H9 (cell line): ENCODE data around the gene CARD11. TPM values are rescaled to one million over a fixed set of nuclear protein-coding genes. Genes with fewer than 3 reads are reported as not detected.

ENCODE experiments used
- DNase-seq: peaks from one replicate; pipeline ENCODE4 v3.0.0-alpha.2; 2017
- H2AFZ ChIP-seq: one replicate; pipeline ENCODE4 v1.6.1; 2013; ENCODE audit warnings: mild to moderate bottlenecking, low read length, control low read depth, moderate library complexity
- H2AK5ac ChIP-seq: 2 replicates; pipeline ENCODE4 v1.6.1; 2013; ENCODE audit warnings: low read length, control low read depth, mixed read lengths; ENCODE audit not compliant: insufficient read length
- H2BK120ac ChIP-seq: one replicate; pipeline ENCODE4 v1.6.1; 2013; ENCODE audit warnings: low read depth, mild to moderate bottlenecking, low read length, control low read depth, inconsistent platforms; ENCODE audit not compliant: poor library complexity, severe bottlenecking
- H2BK12ac ChIP-seq: 2 replicates; pipeline ENCODE4 v1.6.1; 2013; ENCODE audit warnings: low read length, control low read depth, mixed read lengths, low read depth; ENCODE audit not compliant: insufficient read length
- H2BK15ac ChIP-seq: 2 replicates; pipeline ENCODE4 v1.6.1; 2013; ENCODE audit warnings: low read depth, low read length, control low read depth
- H2BK20ac ChIP-seq: one replicate; pipeline ENCODE4 v1.6.1; 2013; ENCODE audit warnings: low read depth, mild to moderate bottlenecking, low read length, control low read depth, inconsistent platforms; ENCODE audit not compliant: poor library complexity, severe bottlenecking
- H2BK5ac ChIP-seq: 2 replicates; pipeline ENCODE4 v1.6.1; 2013; ENCODE audit warnings: low read length, control low read depth, mixed read lengths; ENCODE audit not compliant: insufficient read length
- H3K14ac ChIP-seq: 2 replicates; pipeline ENCODE4 v1.6.1; 2013; ENCODE audit warnings: low read length, control low read depth; ENCODE audit not compliant: insufficient read depth
- H3K18ac ChIP-seq: 2 replicates; pipeline ENCODE4 v1.6.1; 2013; ENCODE audit warnings: low read depth, mild to moderate bottlenecking, mixed read lengths, low read length, control low read depth; ENCODE audit not compliant: insufficient read length
- H3K23ac ChIP-seq: 2 replicates; pipeline ENCODE4 v1.6.1; 2013; ENCODE audit warnings: low read length, control low read depth, mixed read lengths, low read depth; ENCODE audit not compliant: insufficient read length
- H3K23me2 ChIP-seq: 2 replicates; pipeline ENCODE4 v1.6.1; 2013; ENCODE audit warnings: low read depth, mild to moderate bottlenecking, mixed read lengths, low read length, control low read depth; ENCODE audit not compliant: insufficient read length, poor library complexity, severe bottlenecking
- H3K27ac ChIP-seq: 2 replicates; pipeline ENCODE4 v1.5.1; 2013; ENCODE audit warnings: low read length, control low read depth, mixed read lengths, low read depth; ENCODE audit not compliant: insufficient read length
- H3K27me3 ChIP-seq: 2 replicates; pipeline ENCODE4 v1.6.1; 2013; ENCODE audit warnings: low read length, control low read depth, inconsistent platforms; ENCODE audit not compliant: insufficient read depth
- H3K4ac ChIP-seq: 2 replicates; pipeline ENCODE4 v1.6.1; 2013; ENCODE audit warnings: low read depth, mild to moderate bottlenecking, control low read depth, inconsistent platforms, low read length, moderate library complexity
- H3K4me1 ChIP-seq: 2 replicates; pipeline ENCODE4 v1.6.1; 2013; ENCODE audit warnings: low read length, control low read depth, inconsistent platforms; ENCODE audit not compliant: insufficient read depth
- H3K4me2 ChIP-seq: 2 replicates; pipeline ENCODE4 v1.6.1; 2013; ENCODE audit warnings: low read length, control low read depth, mixed read lengths; ENCODE audit not compliant: insufficient read length, insufficient read depth
- H3K56ac ChIP-seq: 2 replicates; pipeline ENCODE4 v1.6.1; 2013; ENCODE audit warnings: low read depth, mild to moderate bottlenecking, mixed read lengths, low read length, control low read depth; ENCODE audit not compliant: insufficient read length
- H3K79me1 ChIP-seq: 2 replicates; pipeline ENCODE4 v1.6.1; 2013; ENCODE audit warnings: low read depth, mild to moderate bottlenecking, moderate library complexity, low read length, control low read depth, inconsistent platforms; ENCODE audit not compliant: insufficient read depth, poor library complexity, severe bottlenecking
- H3K79me2 ChIP-seq: 2 replicates; pipeline ENCODE4 v1.6.1; 2013; ENCODE audit warnings: low read length, control low read depth, inconsistent platforms; ENCODE audit not compliant: insufficient read depth
- H3K9ac ChIP-seq: 2 replicates; pipeline ENCODE4 v1.6.1; 2013; ENCODE audit warnings: low read length, control low read depth, mixed read lengths; ENCODE audit not compliant: insufficient read length; ENCODE audit errors: extremely low read depth
- H3K9me3 ChIP-seq: one replicate; pipeline ENCODE4 v1.6.1; 2013; ENCODE audit warnings: low read depth, low read length, inconsistent platforms; ENCODE audit not compliant: control insufficient read depth
- H3T11ph ChIP-seq: one replicate; pipeline ENCODE4 v1.6.1; 2013; ENCODE audit warnings: mild to moderate bottlenecking, low read length, control low read depth, inconsistent platforms
- H4K20me1 ChIP-seq: one replicate; pipeline ENCODE4 v1.6.1; 2013; ENCODE audit not compliant: control insufficient read depth, insufficient read length, insufficient read depth
- H4K5ac ChIP-seq: 2 replicates; pipeline ENCODE4 v1.6.1; 2013; ENCODE audit warnings: low read depth, mild to moderate bottlenecking, mixed read lengths, low read length, control low read depth; ENCODE audit not compliant: insufficient read length
- H4K8ac ChIP-seq: replicated peaks from 2 replicates; pipeline ENCODE4 v1.6.1; 2013; ENCODE audit warnings: low read length, control low read depth, mixed read lengths, low read depth; ENCODE audit not compliant: insufficient read length
- H4K91ac ChIP-seq: 2 replicates; pipeline ENCODE4 v1.6.1; 2013; ENCODE audit warnings: low read depth, mild to moderate bottlenecking, moderate library complexity, mixed read lengths, low read length, control low read depth; ENCODE audit not compliant: insufficient read length
- H3K27ac Mint-ChIP-seq, 3 experiments: 2 replicates in 2 of 3; 3 replicates in 1 of 3; pipeline ENCODE4 v1.8.0; 2020 to 2021; ENCODE audit warnings: mixed read lengths in 3 of 3, mild to moderate bottlenecking in 1 of 3, moderate library complexity in 1 of 3
- H3K27me3 Mint-ChIP-seq: 2 replicates; pipeline ENCODE4 v1.8.0; 2021; ENCODE audit warnings: low read depth, mild to moderate bottlenecking, moderate library complexity, mixed read lengths
- H3K36me3 Mint-ChIP-seq, 3 experiments: 2 replicates in 2 of 3; 3 replicates in 1 of 3; pipeline ENCODE4 v1.8.0; 2020 to 2021; ENCODE audit warnings: low read depth in 3 of 3, mixed read lengths in 3 of 3; ENCODE audit not compliant: insufficient read depth in 1 of 3
- H3K4me1 Mint-ChIP-seq, 2 experiments: 2 replicates each; pipeline ENCODE4 v1.8.0; 2020; ENCODE audit warnings: mixed read lengths in 2 of 2
- H3K4me3 Mint-ChIP-seq, 2 experiments: 2 replicates in 1 of 2; 3 replicates in 1 of 2; pipeline ENCODE4 v1.8.0; 2020 to 2021; ENCODE audit warnings: mild to moderate bottlenecking in 2 of 2, mixed read lengths in 2 of 2, moderate library complexity in 1 of 2
- H3K9me3 Mint-ChIP-seq, 2 experiments: 2 replicates in 1 of 2; 3 replicates in 1 of 2; pipeline ENCODE4 v1.8.0; 2020; ENCODE audit warnings: mild to moderate bottlenecking in 2 of 2, mixed read lengths in 2 of 2, moderate library complexity in 1 of 2
- CTCF ChIP-seq: fragments of 200-600 bp; sonication (generic); conservative IDR thresholded peaks from 3 replicates; pipeline ENCODE4 v1.8.0; 2021; ENCODE audit warnings: antibody characterized with exemption, mild to moderate bottlenecking
- WGBS: extraction: QIAGEN DNeasy Blood & Tissue Kit; methylation state at CpG from one replicate; pipeline ENCODE4 v1.1.7; 2013; ENCODE audit warnings: missing lambda C conversion rate, low lambda C conversion rate, mixed read lengths; ENCODE audit not compliant: insufficient read length; ENCODE audit errors: extremely low coverage; 5-methylcytosine and 5-hydroxymethylcytosine counted together
- total RNA-seq: library from RNA; stranded (reverse); gene quantifications from 2 replicates; pipeline ENCODE4 v1.2.1, GENCODE V29; 2021

The CARD11 gene
- total RNA-seq, 1 experiment from 2014 or later: 20.0 TPM

DNA sequence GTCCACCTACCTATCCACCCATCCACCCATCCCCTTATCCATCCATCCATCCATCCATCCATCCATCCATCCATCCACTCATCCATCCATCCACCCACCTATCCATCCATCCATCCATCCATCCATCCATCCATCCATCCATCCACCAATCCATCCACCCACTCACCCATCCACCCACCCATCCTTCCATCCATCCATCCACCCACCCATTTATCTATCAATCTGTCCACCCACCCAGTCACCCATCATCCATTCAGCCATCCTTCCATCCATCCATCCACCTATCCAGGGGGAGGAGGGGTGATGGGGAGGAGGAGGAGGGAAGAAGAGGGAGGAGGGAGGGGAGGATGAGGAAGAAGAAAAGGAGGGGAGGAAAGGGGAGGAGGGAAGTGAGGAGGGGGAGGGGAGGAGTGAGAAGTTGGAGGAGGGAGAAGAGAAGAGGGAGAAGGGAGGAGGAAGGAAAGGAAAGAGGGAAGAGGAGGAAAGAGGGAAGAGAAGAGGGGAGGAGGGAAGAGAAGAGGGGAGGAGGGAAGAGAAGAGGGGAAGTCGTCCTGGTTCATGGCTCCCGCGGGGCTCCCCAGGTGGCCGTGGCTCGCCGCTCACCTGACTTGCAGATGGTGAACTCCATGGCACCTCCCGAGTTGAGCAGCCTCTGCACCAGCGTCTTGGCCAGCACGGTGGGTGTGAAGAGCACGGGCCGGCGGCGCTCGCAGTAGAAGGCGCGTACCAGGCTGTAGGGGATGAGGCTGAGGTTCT is 130.8 kb downstream of the CARD11 start:
- peaks cover 5 to 8% of the 10 kb centered on the region in 2 experiments; a peak in 2 of 4 replicates for H3K4me1 Mint-ChIP-seq
- H3K9me3 ChIP-seq: no peaks in the 10 kb centered on the region
- no peaks in the 10 kb centered on the region for H3K27me3 Mint-ChIP-seq
- H3K36me3 Mint-ChIP-seq: peaks cover 5 to 16% (median 7%) of the 10 kb centered on the region in 3 experiments; a peak in 2 of 7 replicates
- H3K79me2 ChIP-seq: no peaks in the 10 kb centered on the region
- no CpG with 5 or more reads among the region's 16 CpGs for WGBS
- H2AK5ac ChIP-seq: no peak overlapping the region
- no peaks in the 10 kb centered on the region for H3K27me3 ChIP-seq
- no peaks in the 10 kb centered on the region for H4K20me1 ChIP-seq
- H3K4me2 ChIP-seq: no peak overlapping the region
- no peak overlapping the region for H3K4me3 Mint-ChIP-seq
- H3K23me2 ChIP-seq: no peaks in the 10 kb centered on the region
- H3K18ac ChIP-seq: no peak overlapping the region
- H4K8ac ChIP-seq: no peak overlapping the region
- H2AFZ ChIP-seq: no peak overlapping the region
- no peak overlapping the region for H2BK120ac ChIP-seq
- H3K9ac ChIP-seq: no peak overlapping the region
- H3K14ac ChIP-seq: no peak overlapping the region; the same call in 1 of the 2 replicates
- H3K27ac ChIP-seq: no peak overlapping the region
- no peak overlapping the region for H3K56ac ChIP-seq
- no peaks in the 10 kb centered on the region for H3K79me1 ChIP-seq
- no peak overlapping the region for H3K23ac ChIP-seq
- no peak for DNase-seq
- no peak overlapping the region for H2BK15ac ChIP-seq
- no peak overlapping the region for H3K4ac ChIP-seq
- no peak overlapping the region for H4K91ac ChIP-seq
- H3K4me1 ChIP-seq: no peaks in the 10 kb centered on the region
- no peak for TF ChIP-seq CTCF
- H4K5ac ChIP-seq: no peak overlapping the region
- H2BK20ac ChIP-seq: no peak overlapping the region
- no peak overlapping the region for H3K27ac Mint-ChIP-seq
- no peaks in the 10 kb centered on the region for H3K9me3 Mint-ChIP-seq
- H2BK12ac ChIP-seq: no peak overlapping the region
- no peak overlapping the region for H3T11ph ChIP-seq
- no peak overlapping the region for H2BK5ac ChIP-seq
